Measurements from ENCODE around the gene ZBTB20. TPM values are rescaled to one million over a fixed set of nuclear protein-coding genes. Genes with fewer than 3 reads are reported as not detected.
"Not testable (repeated sequence)": the region's sequence is repeated elsewhere in the genome, so short reads cannot be mapped to it uniquely, and the experiment has no call there.

The ZBTB20 gene
- total RNA-seq, 1 donor from 2014 or later: 23.5 TPM

DNA sequence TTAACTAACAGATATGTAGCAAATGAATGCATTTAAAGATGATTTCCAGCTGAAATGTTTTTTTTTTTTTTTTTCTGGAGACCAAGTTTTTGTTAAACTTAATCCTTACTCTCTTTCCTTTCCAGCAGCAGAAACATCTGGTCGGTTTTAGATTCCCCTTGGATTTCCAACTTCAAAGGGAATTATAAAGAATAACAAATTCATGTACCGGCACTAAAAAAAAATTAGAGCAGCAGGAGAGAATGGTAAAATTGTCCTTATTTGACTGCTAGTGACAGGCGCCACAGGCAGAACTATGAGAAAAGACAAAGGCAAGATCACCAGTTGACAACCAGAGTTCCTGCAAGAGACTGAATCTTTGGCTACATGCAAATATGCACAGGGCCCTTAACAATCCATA lies 459.9 kb downstream of the ZBTB20 start:
- Histone ChIP-seq H3K4me3 (ENCODE audit: low read length in 3 of 3) (no peak overlapping the region), H3K4me1 (ENCODE audit: control insufficient read depth in 3 of 3, insufficient read depth in 3 of 3, low read length in 3 of 3) (peaks cover 2 to 11% (median 5%) of the 10 kb centered on the region in 3 donors), H3K36me3 (ENCODE audit: control insufficient read depth in 3 of 3, insufficient read depth in 3 of 3, low read length in 3 of 3) (no peaks in the 10 kb centered on the region), H3K9ac (ENCODE audit: low read depth in 1 of 3, low read length in 3 of 3) (no peak overlapping the region), H3K27me3 (ENCODE audit: control insufficient read depth in 3 of 3, insufficient read depth in 3 of 3, low read length in 3 of 3) (no peaks in the 10 kb centered on the region), H3K9me3 (ENCODE audit: control insufficient read depth in 3 of 3, low read length in 3 of 3) (no peaks in the 10 kb centered on the region), H3K27ac (ENCODE audit: low read depth, low read length) (no peak overlapping the region)

GRCh38 chr3:114686621-114687020 lies 460.5 kb downstream of the ZBTB20 start:
- Histone ChIP-seq H3K27me3 (ENCODE audit: control insufficient read depth in 3 of 3, insufficient read depth in 3 of 3, low read length in 3 of 3) (no peaks in the 10 kb centered on the region), H3K4me1 (ENCODE audit: control insufficient read depth in 3 of 3, insufficient read depth in 3 of 3, low read length in 3 of 3) (peaks cover 2 to 11% (median 4%) of the 10 kb centered on the region in 3 donors), H3K4me3 (ENCODE audit: low read length in 3 of 3) (peak overlapping the region in 1 of 3 donors; percentile 32), H3K27ac (ENCODE audit: low read depth, low read length) (no peak overlapping the region), H3K36me3 (ENCODE audit: control insufficient read depth in 3 of 3, insufficient read depth in 3 of 3, low read length in 3 of 3) (no peaks in the 10 kb centered on the region), H3K9me3 (ENCODE audit: control insufficient read depth in 3 of 3, low read length in 3 of 3) (no peaks in the 10 kb centered on the region), H3K9ac (ENCODE audit: low read depth in 1 of 3, low read length in 3 of 3) (peak overlapping the region in 1 of 3 donors; percentile 0)

DNA sequence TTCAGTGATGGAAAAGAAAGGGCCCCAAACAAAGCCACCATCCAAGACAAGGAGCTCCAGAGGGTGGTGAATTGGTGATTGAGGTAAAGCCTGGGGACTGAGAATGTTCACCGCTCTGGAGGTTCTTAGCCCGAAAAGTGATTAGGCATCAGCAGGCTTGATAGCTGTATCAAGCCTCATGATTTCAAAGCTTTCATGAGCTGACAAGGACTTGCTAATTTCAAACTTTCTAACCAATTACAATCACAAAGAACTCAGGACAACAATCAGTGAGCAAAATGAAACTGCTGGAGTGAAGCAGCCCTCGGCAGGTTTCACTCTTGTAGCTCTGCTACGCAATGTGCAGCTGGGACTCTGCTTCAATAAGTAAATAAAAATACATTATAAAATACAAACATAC lies 461.9 kb downstream of the ZBTB20 start:
- peak overlapping the region; percentile 3 to 55 (median 24) for H3K9ac ChIP-seq (ENCODE audit: low read depth in 1 of 3, low read length in 3 of 3)
- H3K27ac ChIP-seq (ENCODE audit: low read depth, low read length): no peak overlapping the region
- peak overlapping the region; percentile 45 to 54 (median 49) for H3K4me3 ChIP-seq (ENCODE audit: low read length in 3 of 3)

DNA sequence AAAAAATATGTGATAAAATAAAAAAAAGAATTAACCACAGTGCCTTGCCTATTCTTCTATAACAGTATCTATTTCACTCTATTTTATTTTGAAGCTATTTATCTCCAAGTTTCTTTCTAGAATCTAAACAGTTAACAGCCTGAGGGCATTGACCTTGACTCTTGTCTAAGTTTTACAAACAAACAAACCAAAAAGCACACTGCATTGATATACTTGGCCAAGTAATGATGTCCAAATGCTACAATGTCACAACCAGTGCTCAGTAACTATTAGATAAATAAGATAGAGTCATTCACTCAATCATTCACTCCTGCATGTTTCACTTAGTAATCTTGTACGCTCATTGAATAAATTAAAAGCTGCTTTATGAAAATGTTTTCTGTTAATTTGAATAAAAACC lies 466.8 kb downstream of the ZBTB20 start:
- no peaks in the 10 kb centered on the region for H3K36me3 ChIP-seq (ENCODE audit: control insufficient read depth in 3 of 3, insufficient read depth in 3 of 3, low read length in 3 of 3)
- H3K9me3 ChIP-seq (ENCODE audit: control insufficient read depth in 3 of 3, low read length in 3 of 3): peaks cover 0 to 2% (median 0%) of the 10 kb centered on the region in 3 donors
- peaks cover 0 to 2% (median 0%) of the 10 kb centered on the region in 3 donors for H3K4me1 ChIP-seq (ENCODE audit: control insufficient read depth in 3 of 3, insufficient read depth in 3 of 3, low read length in 3 of 3)
- H3K9ac ChIP-seq (ENCODE audit: low read depth in 1 of 3, low read length in 3 of 3): no peak overlapping the region
- no peaks in the 10 kb centered on the region for H3K27me3 ChIP-seq (ENCODE audit: control insufficient read depth in 3 of 3, insufficient read depth in 3 of 3, low read length in 3 of 3)
- no peak overlapping the region for H3K4me3 ChIP-seq (ENCODE audit: low read length in 3 of 3)
- H3K27ac ChIP-seq (ENCODE audit: low read depth, low read length): no peak overlapping the region

More for the DNA sequence above, 461.9 kb downstream of the ZBTB20 start:
- Histone ChIP-seq H3K27me3 (ENCODE audit: control insufficient read depth in 3 of 3, insufficient read depth in 3 of 3, low read length in 3 of 3) (no peaks in the 10 kb centered on the region), H3K4me1 (ENCODE audit: control insufficient read depth in 3 of 3, insufficient read depth in 3 of 3, low read length in 3 of 3) (peaks cover 2 to 11% (median 4%) of the 10 kb centered on the region in 3 donors), H3K36me3 (ENCODE audit: control insufficient read depth in 3 of 3, insufficient read depth in 3 of 3, low read length in 3 of 3) (no peaks in the 10 kb centered on the region), H3K9me3 (ENCODE audit: control insufficient read depth in 3 of 3, low read length in 3 of 3) (no peaks in the 10 kb centered on the region)

DNA sequence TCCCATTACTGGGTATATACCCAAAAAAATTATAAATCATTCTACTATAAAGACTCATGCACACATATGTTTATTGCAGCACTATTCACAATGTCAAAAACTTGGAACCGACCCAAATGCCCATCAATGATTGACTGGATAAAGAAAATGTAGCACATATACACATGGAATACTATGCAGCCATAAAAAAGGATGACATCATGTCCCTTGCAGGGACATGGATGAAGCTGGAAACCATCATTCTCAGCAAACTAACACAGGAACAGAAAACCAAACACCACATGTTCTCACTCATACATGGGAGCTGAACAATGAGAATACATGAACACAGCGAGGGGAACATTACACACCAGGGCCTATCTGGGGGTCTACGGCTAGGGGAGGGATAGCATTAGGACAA lies 467.3 kb downstream of the ZBTB20 start:
- H3K4me3 ChIP-seq (ENCODE audit: low read length in 3 of 3): not testable (repeated sequence)

GRCh38 chr3:114675104-114675503 lies 472.0 kb downstream of the ZBTB20 start:
- no peak overlapping the region for H3K9ac ChIP-seq (ENCODE audit: low read depth in 1 of 3, low read length in 3 of 3)
- no peaks in the 10 kb centered on the region for H3K36me3 ChIP-seq (ENCODE audit: control insufficient read depth in 3 of 3, insufficient read depth in 3 of 3, low read length in 3 of 3)
- no peak overlapping the region for H3K4me3 ChIP-seq (ENCODE audit: low read length in 3 of 3)
- no peaks in the 10 kb centered on the region for H3K27me3 ChIP-seq (ENCODE audit: control insufficient read depth in 3 of 3, insufficient read depth in 3 of 3, low read length in 3 of 3)
- H3K4me1 ChIP-seq (ENCODE audit: control insufficient read depth in 3 of 3, insufficient read depth in 3 of 3, low read length in 3 of 3): no peaks in the 10 kb centered on the region
- H3K9me3 ChIP-seq (ENCODE audit: control insufficient read depth in 3 of 3, low read length in 3 of 3): peaks cover 0 to 2% (median 0%) of the 10 kb centered on the region in 3 donors
- H3K27ac ChIP-seq (ENCODE audit: low read depth, low read length): no peak overlapping the region

More for the DNA sequence above, 467.3 kb downstream of the ZBTB20 start:
- not testable (repeated sequence) for H3K4me1 ChIP-seq (ENCODE audit: control insufficient read depth in 3 of 3, insufficient read depth in 3 of 3, low read length in 3 of 3); H3K9me3 ChIP-seq (ENCODE audit: control insufficient read depth in 3 of 3, low read length in 3 of 3); H3K9ac ChIP-seq (ENCODE audit: low read depth in 1 of 3, low read length in 3 of 3); H3K27ac ChIP-seq (ENCODE audit: low read depth, low read length); H3K36me3 ChIP-seq (ENCODE audit: control insufficient read depth in 3 of 3, insufficient read depth in 3 of 3, low read length in 3 of 3); H3K27me3 ChIP-seq (ENCODE audit: control insufficient read depth in 3 of 3, insufficient read depth in 3 of 3, low read length in 3 of 3)

DNA sequence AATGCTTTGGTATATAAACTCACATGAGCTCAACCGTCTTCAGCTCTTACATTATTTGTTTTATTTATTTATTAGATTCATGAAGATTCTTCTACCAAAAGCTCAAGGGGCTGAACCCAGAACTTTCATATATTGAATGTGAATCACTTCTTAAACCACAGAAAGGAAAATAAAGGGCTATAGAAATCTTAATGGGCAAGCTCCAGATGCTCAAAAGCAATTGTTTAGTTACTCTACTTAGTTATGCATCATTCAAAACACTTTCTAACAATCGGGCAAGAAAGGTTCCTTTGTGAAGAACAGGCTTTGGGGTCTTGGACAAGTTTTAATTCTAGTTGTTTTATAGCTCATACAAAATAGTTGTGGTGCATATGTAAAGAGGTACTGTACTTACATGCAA lies 473.1 kb downstream of the ZBTB20 start:
- Histone ChIP-seq H3K9ac (ENCODE audit: low read depth in 1 of 3, low read length in 3 of 3) (no peak overlapping the region), H3K4me1 (ENCODE audit: control insufficient read depth in 3 of 3, insufficient read depth in 3 of 3, low read length in 3 of 3) (no peaks in the 10 kb centered on the region), H3K9me3 (ENCODE audit: control insufficient read depth in 3 of 3, low read length in 3 of 3) (no peaks in the 10 kb centered on the region), H3K36me3 (ENCODE audit: control insufficient read depth in 3 of 3, insufficient read depth in 3 of 3, low read length in 3 of 3) (no peaks in the 10 kb centered on the region), H3K27me3 (ENCODE audit: control insufficient read depth in 3 of 3, insufficient read depth in 3 of 3, low read length in 3 of 3) (no peaks in the 10 kb centered on the region), H3K27ac (ENCODE audit: low read depth, low read length) (no peak overlapping the region), H3K4me3 (ENCODE audit: low read length in 3 of 3) (no peak overlapping the region)

DNA sequence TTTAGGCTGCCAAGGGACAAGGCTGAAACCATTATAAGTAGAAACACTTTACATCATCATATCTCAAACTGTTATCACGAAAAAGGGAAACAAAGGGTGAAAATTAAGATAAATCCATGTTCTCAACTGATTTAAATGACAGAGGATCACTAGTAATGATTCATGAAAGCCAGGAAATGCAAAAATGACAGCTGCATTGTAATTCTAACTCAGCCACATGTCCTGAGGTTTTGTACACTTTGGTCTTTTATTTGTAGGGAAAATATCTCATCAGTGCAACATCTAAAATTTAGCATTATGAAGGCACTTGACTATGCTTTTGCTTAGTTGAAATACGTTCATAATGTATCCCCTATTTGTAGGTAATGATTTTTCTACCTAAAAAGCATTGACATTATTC lies 473.6 kb downstream of the ZBTB20 start:
- no peak overlapping the region for H3K4me3 ChIP-seq (ENCODE audit: low read length in 3 of 3)
- H3K9ac ChIP-seq (ENCODE audit: low read depth in 1 of 3, low read length in 3 of 3): no peak overlapping the region
- H3K36me3 ChIP-seq (ENCODE audit: control insufficient read depth in 3 of 3, insufficient read depth in 3 of 3, low read length in 3 of 3): no peaks in the 10 kb centered on the region
- no peak overlapping the region for H3K27ac ChIP-seq (ENCODE audit: low read depth, low read length)
- no peaks in the 10 kb centered on the region for H3K4me1 ChIP-seq (ENCODE audit: control insufficient read depth in 3 of 3, insufficient read depth in 3 of 3, low read length in 3 of 3)
- H3K9me3 ChIP-seq (ENCODE audit: control insufficient read depth in 3 of 3, low read length in 3 of 3): no peaks in the 10 kb centered on the region
- no peaks in the 10 kb centered on the region for H3K27me3 ChIP-seq (ENCODE audit: control insufficient read depth in 3 of 3, insufficient read depth in 3 of 3, low read length in 3 of 3)

GRCh38 chr3:114672692-114673447 lies 474.2 kb downstream of the ZBTB20 start:
- no peak overlapping the region for H3K9ac ChIP-seq (ENCODE audit: low read depth in 1 of 3, low read length in 3 of 3)
- no peaks in the 10 kb centered on the region for H3K4me1 ChIP-seq (ENCODE audit: control insufficient read depth in 3 of 3, insufficient read depth in 3 of 3, low read length in 3 of 3)
- H3K36me3 ChIP-seq (ENCODE audit: control insufficient read depth in 3 of 3, insufficient read depth in 3 of 3, low read length in 3 of 3): no peaks in the 10 kb centered on the region
- no peaks in the 10 kb centered on the region for H3K27me3 ChIP-seq (ENCODE audit: control insufficient read depth in 3 of 3, insufficient read depth in 3 of 3, low read length in 3 of 3)
- H3K27ac ChIP-seq (ENCODE audit: low read depth, low read length): no peak overlapping the region
- no peak overlapping the region for H3K4me3 ChIP-seq (ENCODE audit: low read length in 3 of 3)
- no peaks in the 10 kb centered on the region for H3K9me3 ChIP-seq (ENCODE audit: control insufficient read depth in 3 of 3, low read length in 3 of 3)

DNA sequence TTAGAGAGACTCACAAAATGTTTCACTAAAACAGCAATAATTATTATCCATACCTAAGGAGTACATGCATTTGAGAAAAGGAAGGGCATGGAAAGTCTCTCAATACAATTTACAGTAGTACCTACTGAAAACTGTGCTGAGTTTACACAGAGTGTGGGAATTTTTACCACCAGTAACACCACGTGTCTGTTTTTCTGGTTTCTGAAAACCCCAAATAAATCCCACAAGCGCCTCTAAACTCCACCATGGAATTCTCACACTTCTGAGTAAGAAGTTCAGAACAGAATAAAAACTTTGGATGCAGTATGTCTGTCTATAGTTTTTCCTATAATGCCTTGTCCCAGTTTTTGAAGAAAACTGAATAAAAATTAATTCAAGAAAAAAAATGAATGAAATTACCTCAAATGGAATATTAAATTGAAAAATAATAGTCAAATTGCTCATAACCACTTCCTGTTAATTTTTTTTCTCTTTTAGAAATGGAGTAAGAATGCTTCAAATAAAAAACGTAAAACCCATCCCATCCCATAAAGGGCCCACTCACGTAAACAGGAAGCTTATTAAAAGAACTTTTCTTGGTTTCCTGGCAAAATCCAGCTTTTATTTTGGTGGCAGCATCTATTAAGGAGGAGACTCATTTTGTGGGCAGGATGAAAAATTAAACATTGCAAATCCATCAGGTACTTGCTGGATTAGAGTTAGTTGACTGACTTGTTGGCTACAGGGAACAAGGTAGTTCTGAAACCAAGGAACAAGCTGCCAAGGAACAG lies 475.2 kb downstream of the ZBTB20 start:
- Histone ChIP-seq H3K36me3 (ENCODE audit: control insufficient read depth in 3 of 3, insufficient read depth in 3 of 3, low read length in 3 of 3) (no peaks in the 10 kb centered on the region), H3K4me3 (ENCODE audit: low read length in 3 of 3) (no peak overlapping the region)

More for the DNA sequence above, 475.2 kb downstream of the ZBTB20 start:
- no peaks in the 10 kb centered on the region for H3K4me1 ChIP-seq (ENCODE audit: control insufficient read depth in 3 of 3, insufficient read depth in 3 of 3, low read length in 3 of 3)
- no peaks in the 10 kb centered on the region for H3K27me3 ChIP-seq (ENCODE audit: control insufficient read depth in 3 of 3, insufficient read depth in 3 of 3, low read length in 3 of 3)
- H3K9me3 ChIP-seq (ENCODE audit: control insufficient read depth in 3 of 3, low read length in 3 of 3): no peaks in the 10 kb centered on the region
- H3K9ac ChIP-seq (ENCODE audit: low read depth in 1 of 3, low read length in 3 of 3): no peak overlapping the region
- no peak overlapping the region for H3K27ac ChIP-seq (ENCODE audit: low read depth, low read length)
